Astrocyte of the spinal cord (primary cell): ENCODE data around the gene ARHGAP15.
A peak's percentile ranks its signal among the peaks of the same experiment; 100 is the strongest.

Experiments
- DNase-seq: peaks from one replicate; pipeline ENCODE4 v3.0.0; 2011; ENCODE audit warnings: low read depth, low spot score
- H3K4me3 ChIP-seq: 2 replicates; pipeline ENCODE4 v1.5.1; 2011; ENCODE audit warnings: low read depth, mild to moderate bottlenecking, low read length, moderate library complexity
- CTCF ChIP-seq: IDR thresholded peaks from 2 replicates; pipeline ENCODE4 v1.5.1; 2012; ENCODE audit warnings: low read depth, mild to moderate bottlenecking, low read length, inconsistent platforms
- in situ Hi-C: cut with HindIII; loops from 2 replicates; pipeline ENCODE4 v1.10.0; 2017; ENCODE audit warnings: low sequenced_read_pairs

The ARHGAP15 gene

GRCh38 chr2:143680885-143681405, 551.7 kb downstream of the ARHGAP15 start:
- DNase-seq: no peak
- in situ Hi-C loops: no loop called here
- H3K4me3 ChIP-seq: no peak overlapping the region
- no peak for TF ChIP-seq CTCF

GRCh38 chr2:143682436-143683055, 553.3 kb downstream of the ARHGAP15 start:
- no peak for DNase-seq
- in situ Hi-C loops: no loop called here

GRCh38 chr2:143683977-143684376, 554.8 kb downstream of the ARHGAP15 start:
- no peak overlapping the region for H3K4me3 ChIP-seq
- no peak for DNase-seq
- no peak for TF ChIP-seq CTCF
- in situ Hi-C loops: no loop called here

More at GRCh38 chr2:143682436-143683055, 553.3 kb downstream of the ARHGAP15 start:
- TF ChIP-seq CTCF: no peak
- H3K4me3 ChIP-seq: no peak overlapping the region

GRCh38 chr2:143684551-143685320, 555.5 kb downstream of the ARHGAP15 start:
- no peak for TF ChIP-seq CTCF
- in situ Hi-C loops: no loop called here
- no peak for DNase-seq
- H3K4me3 ChIP-seq: no peak overlapping the region

- TF ChIP-seq CTCF: no peak
- in situ Hi-C loops: no loop called here
- DNase-seq: no peak
- no peak overlapping the region for H3K4me3 ChIP-seq
Observed at GRCh38 chr2:143685421-143686078, 556.3 kb downstream of the ARHGAP15 start.

GRCh38 chr2:143686585-143687164, 557.5 kb downstream of the ARHGAP15 start:
- H3K4me3 ChIP-seq: no peak overlapping the region
- TF ChIP-seq CTCF: peak; percentile 53
- peak; percentile 58 for DNase-seq
- in situ Hi-C loops: no loop called here
